GM12891 (cell line): ENCODE results near the gene PLEKHG1. TPM values are rescaled to one million over a fixed set of nuclear protein-coding genes. Genes with fewer than 3 reads are reported as not detected.
A peak's percentile ranks its signal among the peaks of the same experiment; 100 is the strongest.

Experiments used
- DNase-seq: peaks from one replicate; pipeline ENCODE4 v3.0.0; 2011; ENCODE audit warnings: low spot score; ENCODE audit not compliant: insufficient read length
- FAIRE-seq: peaks from 2 replicates; lab custom pipeline; 2011; peaks lifted over from hg19 to GRCh38; lab: Jason Lieb, UNC
- PAX5 ChIP-seq: IDR thresholded peaks from 2 replicates; pipeline ENCODE4 v1.6.1; 2011; ENCODE audit warnings: low read length, moderate library complexity, mild to moderate bottlenecking; ENCODE audit not compliant: insufficient read depth, severe bottlenecking
- POLR2A ChIP-seq: IDR thresholded peaks from 2 replicates; pipeline ENCODE4 v1.6.1; 2011; ENCODE audit warnings: low read depth, low read length, control low read depth
- POLR2AphosphoS5 ChIP-seq: IDR thresholded peaks from 2 replicates; pipeline ENCODE4 v1.6.1; 2011; ENCODE audit warnings: low read depth, low read length, control low read depth
- POU2F2 ChIP-seq: IDR thresholded peaks from 2 replicates; pipeline ENCODE4 v1.6.1; 2011; ENCODE audit warnings: low read depth, mild to moderate bottlenecking, control low read depth, low read length, moderate library complexity
- SPI1 ChIP-seq: IDR thresholded peaks from 2 replicates; pipeline ENCODE4 v1.6.1; 2011; ENCODE audit warnings: low read depth, low read length, control low read depth
- TAF1 ChIP-seq: IDR thresholded peaks from 2 replicates; pipeline ENCODE4 v1.6.1; 2011; ENCODE audit warnings: low read depth, low read length, control low read depth
- polyA plus RNA-seq: library from polyadenylated mRNA; unstranded; fragments of >200 nt; gene quantifications from one replicate; pipeline ENCODE4 v1.2.1, GENCODE V29; 2012; ENCODE audit warnings: low read depth, missing spikeins, inconsistent platforms; ENCODE audit not compliant: missing spikeins

The PLEKHG1 gene
- 2.2 TPM for polyA plus RNA-seq

DNA sequence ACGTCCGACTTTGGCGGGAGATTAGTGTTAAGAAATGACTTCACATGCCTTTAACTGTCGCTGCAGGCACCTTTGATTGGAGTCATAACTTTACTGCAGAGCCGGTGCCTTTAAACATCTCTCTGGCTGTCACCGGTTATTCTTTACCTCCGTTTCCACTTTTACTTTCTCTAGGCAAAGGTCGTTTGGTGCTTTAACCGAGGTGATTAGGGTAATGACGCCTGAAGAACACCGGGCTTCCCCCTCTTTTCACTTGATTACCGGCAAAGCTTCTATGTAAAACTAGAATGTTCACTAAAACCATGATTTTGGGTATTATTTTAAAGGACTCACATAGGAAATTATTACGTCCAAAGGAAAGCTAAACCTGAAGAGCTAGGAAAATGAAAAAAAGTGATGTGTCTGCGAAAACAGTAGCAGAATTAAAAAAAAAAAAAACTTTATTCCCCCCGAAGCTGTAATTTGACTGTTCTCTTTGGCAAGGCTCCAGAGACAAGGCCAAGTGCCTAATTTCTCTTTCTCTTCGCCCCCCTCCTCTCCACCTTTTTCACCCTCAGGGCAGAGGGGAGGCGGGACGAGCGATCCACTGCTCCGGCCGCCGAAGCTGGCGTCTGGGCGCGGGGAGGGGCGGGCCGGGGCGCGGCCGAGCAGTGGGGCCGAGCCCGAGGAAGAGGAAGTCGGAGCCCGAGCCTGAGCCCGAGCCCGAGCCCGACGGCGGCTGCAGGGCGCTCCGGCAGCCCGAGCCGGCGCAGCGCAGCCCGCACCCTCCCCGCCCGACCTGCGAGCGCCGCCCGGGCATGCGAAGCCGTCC is at the start of gene PLEKHG1:
TSS of gene PLEKHG1 (plus strand) at position 687 of the 811 bp plus-strand sequence. CDS start 133,797 bp downstream, outside the sequence.
- peak; percentile 57 for FAIRE-seq
- DNase-seq, result peak; percentile 78
- TF ChIP-seq SPI1 (peak; percentile 56), POLR2A (no peak), POLR2AphosphoS5 (no peak)

DNA sequence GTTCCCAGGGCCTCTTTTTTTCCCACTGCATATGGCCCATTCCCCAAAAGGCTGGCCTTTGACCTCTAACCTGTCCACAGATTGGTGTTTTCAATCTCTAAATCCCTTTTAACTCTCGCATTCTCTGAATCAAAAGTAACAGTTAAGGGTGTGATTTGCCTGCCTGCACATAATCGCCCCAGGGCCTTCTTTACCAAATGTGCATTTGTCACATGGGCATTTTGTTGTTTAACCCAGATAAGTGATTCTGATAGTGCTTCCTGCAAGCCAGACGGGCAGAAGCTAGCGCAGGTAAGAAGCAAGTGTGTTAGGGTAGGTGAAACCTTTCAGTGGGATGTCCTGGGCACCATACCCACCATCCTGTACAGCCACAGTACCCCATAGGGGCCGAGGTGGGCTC is 49.4 kb upstream of the PLEKHG1 start:
- no peak for TF ChIP-seq TAF1
- TF ChIP-seq POLR2AphosphoS5, result no peak
- TF ChIP-seq POU2F2, result no peak
- no peak for TF ChIP-seq SPI1
- no peak for TF ChIP-seq POLR2A
- no peak for TF ChIP-seq PAX5

DNA sequence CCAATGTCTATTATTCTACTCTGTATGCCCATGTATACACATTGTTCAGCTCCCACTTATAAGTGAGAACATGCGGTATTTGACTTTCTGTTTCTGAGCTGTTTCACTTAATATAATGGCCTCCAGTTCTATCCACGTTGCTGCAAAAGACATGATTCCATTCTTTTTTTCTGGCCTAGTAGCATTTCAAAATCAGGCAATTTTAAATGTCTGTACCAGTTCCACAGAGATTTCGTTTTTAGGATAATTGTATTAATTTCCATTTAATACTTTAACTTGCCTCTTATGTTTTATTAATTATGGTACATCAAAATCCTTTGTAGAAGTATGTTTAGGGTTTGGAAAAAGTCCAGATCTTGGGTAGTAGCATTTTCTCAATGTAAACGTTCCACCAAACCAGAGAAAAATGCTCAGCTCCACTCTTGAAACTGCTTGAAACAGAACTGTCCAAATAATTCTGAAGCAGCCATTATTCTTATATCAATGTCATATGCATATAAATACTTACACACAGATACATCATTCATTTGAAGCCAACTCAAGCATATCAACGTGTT is 42.6 kb upstream of the PLEKHG1 start:
- TF ChIP-seq POU2F2 (no peak), POLR2A (no peak), PAX5 (no peak), SPI1 (no peak), POLR2AphosphoS5 (no peak), TAF1 (no peak)
- DNase-seq (no peak), FAIRE-seq (no peak)

More for the DNA sequence above, 49.4 kb upstream of the PLEKHG1 start:
- no peak for DNase-seq
- no peak for FAIRE-seq

DNA sequence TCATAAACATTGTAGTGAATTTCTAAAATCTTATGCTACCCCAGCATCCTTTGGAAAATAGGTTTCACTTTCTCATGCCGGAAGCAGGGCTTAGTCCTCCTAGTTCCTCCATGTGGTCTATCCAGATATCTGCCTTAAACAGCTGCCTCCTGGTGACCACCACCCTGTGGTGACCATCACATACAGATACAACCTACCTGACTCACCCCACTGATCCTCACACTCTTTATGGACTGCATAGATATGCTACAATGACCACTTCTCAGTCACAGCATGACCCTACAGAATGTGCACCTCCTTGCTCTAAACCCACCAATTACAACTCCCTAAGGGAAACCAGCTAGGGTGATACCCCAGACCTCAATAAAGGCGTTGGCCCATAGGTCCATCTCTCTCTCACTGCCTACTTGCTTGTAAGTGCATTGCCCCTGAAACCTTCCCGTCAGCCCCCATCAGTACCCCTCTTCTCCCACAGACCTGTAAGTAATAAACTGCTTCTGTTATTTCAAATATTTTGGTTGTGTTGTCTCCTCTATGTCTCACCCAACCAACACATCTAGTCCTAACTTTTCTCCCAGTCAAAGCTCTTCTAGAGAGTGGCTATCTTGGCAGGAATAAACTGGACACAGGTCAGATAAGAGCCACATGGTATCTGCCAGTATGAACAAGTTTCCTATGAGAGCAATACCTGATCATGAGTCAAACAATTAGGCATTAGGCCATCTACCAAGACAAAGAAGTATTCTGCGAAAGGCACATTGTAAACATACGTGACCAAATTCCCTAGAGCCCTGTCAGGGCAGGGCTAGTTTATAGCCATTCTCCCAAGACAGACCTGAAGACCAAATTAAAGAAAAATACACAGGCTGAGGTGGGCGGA is 39.4 kb upstream of the PLEKHG1 start:
- no peak for DNase-seq
- TF ChIP-seq POLR2A, result no peak
- TF ChIP-seq TAF1, result no peak
- no peak for TF ChIP-seq POLR2AphosphoS5
- no peak for TF ChIP-seq PAX5
- TF ChIP-seq POU2F2, result no peak
- no peak for TF ChIP-seq SPI1
- no peak for FAIRE-seq

DNA sequence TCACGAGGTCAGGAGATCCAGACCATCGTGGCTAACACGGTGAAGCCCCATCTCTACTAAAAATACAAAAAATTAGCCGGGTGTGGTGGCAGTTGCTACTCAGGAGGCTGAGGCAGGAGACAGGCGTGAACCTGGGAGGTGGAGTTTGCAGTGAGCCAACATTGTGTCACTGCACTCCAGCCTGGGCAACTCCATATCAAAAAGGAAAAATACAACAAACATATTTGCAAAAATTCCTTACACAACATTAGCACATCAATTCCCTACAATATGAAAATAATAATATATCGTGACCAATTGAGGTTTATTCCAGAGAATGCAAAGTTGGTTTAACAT is 38.8 kb upstream of the PLEKHG1 start:
- FAIRE-seq (no peak), DNase-seq (no peak)
- no peak for TF ChIP-seq PAX5

DNA sequence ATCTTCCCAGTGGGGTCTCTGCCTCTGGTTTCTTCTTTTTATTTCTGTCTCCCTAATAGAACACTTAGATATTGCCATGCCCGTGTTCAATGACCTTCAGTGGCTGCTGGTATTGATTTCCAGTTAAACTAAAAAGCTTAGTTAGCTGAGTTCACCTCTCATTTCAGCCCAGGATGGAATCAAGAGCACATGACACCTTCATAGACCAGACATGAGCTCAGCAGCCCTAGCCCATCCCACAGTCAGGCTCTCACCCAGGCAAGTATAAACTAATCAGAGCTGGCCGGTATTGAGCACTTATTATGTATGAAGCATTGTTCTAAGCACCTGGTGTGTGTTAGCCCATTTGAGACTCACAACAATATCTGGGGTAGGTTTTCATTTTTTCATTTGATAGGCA is 33.7 kb upstream of the PLEKHG1 start:
- FAIRE-seq, result no peak
- no peak for TF ChIP-seq POLR2AphosphoS5
- TF ChIP-seq SPI1, result no peak
- DNase-seq, result no peak

DNA sequence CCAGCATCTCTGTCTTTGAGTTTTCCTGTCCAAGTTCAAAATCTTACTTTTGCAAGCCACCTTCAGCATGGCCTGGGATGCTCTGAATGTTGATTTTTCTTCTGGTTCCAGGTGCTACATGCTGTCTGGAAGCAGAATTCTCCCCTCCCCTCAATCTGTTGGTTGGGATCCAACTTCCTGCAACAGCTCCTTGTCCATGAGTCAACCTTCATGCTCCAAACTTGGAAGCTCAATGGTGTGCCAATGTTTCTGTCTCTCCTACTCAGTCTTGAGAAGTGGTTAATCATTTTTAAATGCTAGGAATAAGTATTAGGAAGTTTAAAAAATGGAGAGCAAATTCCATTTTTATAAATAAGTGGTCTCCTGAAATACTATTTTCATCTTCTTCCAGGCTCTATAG is 33.2 kb upstream of the PLEKHG1 start:
- FAIRE-seq (no peak), DNase-seq (no peak)
- TF ChIP-seq PAX5, result no peak
- TF ChIP-seq POLR2AphosphoS5, result no peak
- no peak for TF ChIP-seq SPI1

DNA sequence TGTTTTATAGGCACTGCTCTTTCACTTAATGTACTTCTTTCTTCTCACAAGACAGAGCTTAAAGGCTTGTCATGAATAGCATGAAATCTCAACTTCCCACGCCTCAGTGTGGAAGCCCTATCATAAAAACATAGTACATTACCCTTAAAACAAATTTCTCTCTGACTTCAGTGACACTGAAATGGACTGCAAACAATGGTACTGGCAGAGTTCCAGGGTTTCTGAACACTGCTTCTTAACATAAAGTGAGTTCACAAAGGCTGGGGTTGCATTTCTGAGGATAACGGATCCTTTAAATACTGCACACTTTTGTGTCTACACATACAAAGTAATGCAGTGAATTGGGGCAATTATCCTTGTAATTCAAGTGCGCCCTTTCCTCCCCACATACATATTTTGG is 32.3 kb upstream of the PLEKHG1 start:
- FAIRE-seq (no peak), DNase-seq (no peak)
- TF ChIP-seq SPI1 (no peak), POLR2AphosphoS5 (no peak), POLR2A (no peak), TAF1 (no peak), PAX5 (no peak), POU2F2 (no peak)

DNA sequence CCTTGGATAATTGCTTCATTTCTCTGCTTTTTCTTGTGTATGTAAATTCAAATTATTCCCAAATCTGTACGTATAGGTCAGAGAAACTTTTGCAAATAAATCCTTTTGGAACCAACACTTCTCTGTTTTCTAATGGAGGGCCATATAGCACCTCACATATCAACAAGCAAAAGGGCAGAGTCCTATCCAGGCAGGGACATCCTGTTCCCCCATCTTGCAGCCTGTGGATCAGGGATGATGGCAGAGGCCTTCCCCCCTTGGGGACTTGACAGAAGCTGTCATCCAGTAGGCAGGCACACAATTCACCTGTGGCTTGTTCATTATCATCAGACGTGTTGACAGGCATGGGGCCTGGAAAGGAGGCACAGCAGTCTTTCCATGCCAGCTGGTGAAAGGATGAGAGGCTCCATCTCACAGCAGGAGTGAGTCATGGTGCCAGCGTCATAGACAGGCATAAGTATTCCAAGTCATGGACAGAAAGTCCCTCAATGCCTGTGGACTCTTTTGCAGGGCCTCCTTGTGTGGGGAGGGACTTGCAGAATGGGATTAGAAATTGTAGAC is 31.8 kb upstream of the PLEKHG1 start:
- no peak for TF ChIP-seq POLR2AphosphoS5
- no peak for TF ChIP-seq TAF1
- TF ChIP-seq POLR2A, result no peak
- no peak for TF ChIP-seq POU2F2
- no peak for TF ChIP-seq SPI1
- TF ChIP-seq PAX5, result no peak
- no peak for FAIRE-seq
- no peak for DNase-seq
